HepG2 (cell line): Measurements from ENCODE around the gene DHFR. TPM values are rescaled to one million over a fixed set of nuclear protein-coding genes. Genes with fewer than 3 reads are reported as not detected.

Source experiments
- CBX2 ChIP-seq, 2 experiments: fragments of 200-600 bp in 1 of 2; sonication (generic); formaldehyde crosslinking in 1 of 2; IDR thresholded peaks; 2 replicates each; pipeline versions ENCODE4 v1.7.0 to v1.8.1; 2018 to 2022; ENCODE audit warnings: low read depth in 2 of 2, low read length in 1 of 2, mild to moderate bottlenecking in 1 of 2, missing genetic modification reagents in 1 of 2
- DMAP1 ChIP-seq: IDR thresholded peaks from 2 replicates; pipeline ENCODE4 v1.6.1; 2016
- FOXK1 ChIP-seq: sonication (generic); formaldehyde crosslinking; IDR thresholded peaks from 2 replicates; pipeline ENCODE4 v1.4.0; 2020; ENCODE audit warnings: low read depth, missing genetic modification reagents, borderline replicate concordance
- HOXA9 ChIP-seq: sonication (generic); formaldehyde crosslinking; IDR thresholded peaks from 2 replicates; pipeline ENCODE4 v1.8.1; 2022; ENCODE audit warnings: missing genetic modification reagents, mild to moderate bottlenecking, moderate library complexity, borderline replicate concordance
- NAIF1 ChIP-seq: sonication (generic); formaldehyde crosslinking; IDR thresholded peaks from 2 replicates; pipeline ENCODE4 v1.5.0; 2020; ENCODE audit warnings: mild to moderate bottlenecking, missing genetic modification reagents, borderline replicate concordance
- NFIC ChIP-seq: IDR thresholded peaks from 2 replicates; pipeline ENCODE4 v1.6.1; 2012; ENCODE audit warnings: mild to moderate bottlenecking, low read length, inconsistent platforms
- RCOR2 ChIP-seq: IDR thresholded peaks from 2 replicates; pipeline ENCODE4 v1.6.1; 2016; ENCODE audit warnings: missing biosample characterization, missing genetic modification reagents
- SRSF1 ChIP-seq: fragments of 200-400 bp; formaldehyde crosslinking; optimal IDR thresholded peaks from 2 replicates; pipeline ENCODE3; 2017; ENCODE audit warnings: mild to moderate bottlenecking, low read depth, low read length, moderate library complexity
- TFAP4 ChIP-seq: sonication (generic); IDR thresholded peaks from 2 replicates; pipeline ENCODE4 v1.6.1; 2016; ENCODE audit warnings: low read depth, borderline replicate concordance
- THAP8 ChIP-seq: sonication (generic); formaldehyde crosslinking; IDR thresholded peaks from 2 replicates; pipeline ENCODE4 v1.5.1; 2020; ENCODE audit warnings: missing genetic modification reagents, mild to moderate bottlenecking, borderline replicate concordance
- THYN1 ChIP-seq: sonication (generic); formaldehyde crosslinking; IDR thresholded peaks from 2 replicates; pipeline ENCODE4 v1.8.1; 2023; ENCODE audit warnings: low read depth, mild to moderate bottlenecking, moderate library complexity, missing genetic modification reagents, borderline replicate concordance
- XRCC5 ChIP-seq: fragments of 200-400 bp; formaldehyde crosslinking; optimal IDR thresholded peaks from 2 replicates; pipeline ENCODE3; 2017; ENCODE audit warnings: mild to moderate bottlenecking, low read length
- ZNF234 ChIP-seq: sonication (generic); formaldehyde crosslinking; conservative IDR thresholded peaks from 2 replicates; pipeline ENCODE4 v1.5.1; 2020; ENCODE audit warnings: mild to moderate bottlenecking, missing genetic modification reagents
- ZNF331 ChIP-seq: sonication (generic); formaldehyde crosslinking; IDR thresholded peaks from 2 replicates; pipeline ENCODE4 v1.4.0; 2020; ENCODE audit warnings: missing genetic modification reagents
- ZNF546 ChIP-seq: sonication (generic); formaldehyde crosslinking; conservative IDR thresholded peaks from 2 replicates; pipeline ENCODE4 v1.8.1; 2023; ENCODE audit warnings: mild to moderate bottlenecking, missing genetic modification reagents
- ZNF562 ChIP-seq: sonication (generic); formaldehyde crosslinking; IDR thresholded peaks from 2 replicates; pipeline ENCODE4 v1.8.0; 2022; ENCODE audit warnings: missing genetic modification reagents, borderline replicate concordance
- ZNF580 ChIP-seq: IDR thresholded peaks from 2 replicates; pipeline ENCODE4 v1.6.1; 2016; ENCODE audit warnings: low read depth, borderline replicate concordance
- ZNF639 ChIP-seq: conservative IDR thresholded peaks from 2 replicates; pipeline ENCODE4 v1.6.1; 2018; ENCODE audit warnings: missing genetic modification reagents
- ZNF713 ChIP-seq: sonication (generic); formaldehyde crosslinking; IDR thresholded peaks from 2 replicates; pipeline ENCODE4 v1.4.0; 2020; ENCODE audit warnings: mild to moderate bottlenecking, missing genetic modification reagents
- polyA plus RNA-seq, 8 experiments: library from polyadenylated mRNA; depleted of rRNA in 3 of 8; stranded (reverse) in 7 of 8; unstranded in 1 of 8; fragments of >200 nt; fragmentation: Illumina TruSeq in 4 of 8; extraction: Trizol in 4 of 8; gene quantifications; 2 replicates each; pipeline versions ENCODE4 v1.2.1 to v1.2.3, GENCODE V29; 2011 to 2016; ENCODE audit warnings: low read depth in 4 of 8, missing spikeins in 1 of 8, mixed read lengths in 1 of 8; ENCODE audit not compliant: insufficient read depth in 1 of 8
- total RNA-seq, 5 experiments: library from RNA; depleted of rRNA; stranded (reverse); fragments of >200 nt; fragmentation: Illumina TruSeq; extraction: Trizol; gene quantifications; 2 replicates each; pipeline ENCODE4 v1.2.3, GENCODE V29; 2016; ENCODE audit warnings: low read depth in 1 of 5
- TF ChIP-seq, protein P1 (sequence below): sonication (generic); formaldehyde crosslinking; IDR thresholded peaks from 2 replicates; pipeline ENCODE4 v1.4.0; 2020; ENCODE audit warnings: missing genetic modification reagents, borderline replicate concordance
- TF ChIP-seq, protein P2 (sequence below): sonication (generic); formaldehyde crosslinking; conservative IDR thresholded peaks from 2 replicates; pipeline ENCODE4 v1.8.1; 2023; ENCODE audit warnings: missing genetic modification reagents

The DHFR gene
- total and polyA plus RNA-seq, 2 of the 13 experiments (the other 11 are each of a cell fraction or from before 2014, with no cell fraction given) = 22.8 to 59.0 TPM

- TF ChIP-seq, protein P1, sequence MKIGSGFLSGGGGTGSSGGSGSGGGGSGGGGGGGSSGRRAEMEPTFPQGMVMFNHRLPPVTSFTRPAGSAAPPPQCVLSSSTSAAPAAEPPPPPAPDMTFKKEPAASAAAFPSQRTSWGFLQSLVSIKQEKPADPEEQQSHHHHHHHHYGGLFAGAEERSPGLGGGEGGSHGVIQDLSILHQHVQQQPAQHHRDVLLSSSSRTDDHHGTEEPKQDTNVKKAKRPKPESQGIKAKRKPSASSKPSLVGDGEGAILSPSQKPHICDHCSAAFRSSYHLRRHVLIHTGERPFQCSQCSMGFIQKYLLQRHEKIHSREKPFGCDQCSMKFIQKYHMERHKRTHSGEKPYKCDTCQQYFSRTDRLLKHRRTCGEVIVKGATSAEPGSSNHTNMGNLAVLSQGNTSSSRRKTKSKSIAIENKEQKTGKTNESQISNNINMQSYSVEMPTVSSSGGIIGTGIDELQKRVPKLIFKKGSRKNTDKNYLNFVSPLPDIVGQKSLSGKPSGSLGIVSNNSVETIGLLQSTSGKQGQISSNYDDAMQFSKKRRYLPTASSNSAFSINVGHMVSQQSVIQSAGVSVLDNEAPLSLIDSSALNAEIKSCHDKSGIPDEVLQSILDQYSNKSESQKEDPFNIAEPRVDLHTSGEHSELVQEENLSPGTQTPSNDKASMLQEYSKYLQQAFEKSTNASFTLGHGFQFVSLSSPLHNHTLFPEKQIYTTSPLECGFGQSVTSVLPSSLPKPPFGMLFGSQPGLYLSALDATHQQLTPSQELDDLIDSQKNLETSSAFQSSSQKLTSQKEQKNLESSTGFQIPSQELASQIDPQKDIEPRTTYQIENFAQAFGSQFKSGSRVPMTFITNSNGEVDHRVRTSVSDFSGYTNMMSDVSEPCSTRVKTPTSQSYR (CRISPR knock-in tag) = no peak
- TF ChIP-seq, protein P2, sequence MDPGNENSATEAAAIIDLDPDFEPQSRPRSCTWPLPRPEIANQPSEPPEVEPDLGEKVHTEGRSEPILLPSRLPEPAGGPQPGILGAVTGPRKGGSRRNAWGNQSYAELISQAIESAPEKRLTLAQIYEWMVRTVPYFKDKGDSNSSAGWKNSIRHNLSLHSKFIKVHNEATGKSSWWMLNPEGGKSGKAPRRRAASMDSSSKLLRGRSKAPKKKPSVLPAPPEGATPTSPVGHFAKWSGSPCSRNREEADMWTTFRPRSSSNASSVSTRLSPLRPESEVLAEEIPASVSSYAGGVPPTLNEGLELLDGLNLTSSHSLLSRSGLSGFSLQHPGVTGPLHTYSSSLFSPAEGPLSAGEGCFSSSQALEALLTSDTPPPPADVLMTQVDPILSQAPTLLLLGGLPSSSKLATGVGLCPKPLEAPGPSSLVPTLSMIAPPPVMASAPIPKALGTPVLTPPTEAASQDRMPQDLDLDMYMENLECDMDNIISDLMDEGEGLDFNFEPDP (CRISPR knock-in tag) = no peak
- TF ChIP-seq ZNF639 (CRISPR knock-in tag) = no peak
- no peak for TF ChIP-seq ZNF580 (CRISPR knock-in tag)
- TF ChIP-seq THAP8 (CRISPR knock-in tag) = no peak
- TF ChIP-seq NFIC = no peak
- no peak for TF ChIP-seq ZNF562 (CRISPR knock-in tag)
- no peak for TF ChIP-seq THYN1 (CRISPR knock-in tag)
- peak; percentile 32; the same call in 1 of the 2 replicates for TF ChIP-seq ZNF331
- TF ChIP-seq XRCC5 = no peak
- no peak for TF ChIP-seq HOXA9 (CRISPR knock-in tag)
- no peak for TF ChIP-seq CBX2 (IDR thresholded peaks at IDR 0.05; ENCODE audit: low read depth, low read length)
- TF ChIP-seq CBX2 (CRISPR knock-in tag; IDR thresholded peaks at IDR 0.05; ENCODE audit: low read depth) = no peak
- peak; percentile 31; the same call in 1 of the 2 replicates for TF ChIP-seq NAIF1 (CRISPR knock-in tag)
- TF ChIP-seq TFAP4 = no peak
- peak; percentile 44; the same call in 1 of the 2 replicates for TF ChIP-seq DMAP1 (CRISPR knock-in tag)
- peak; percentile 59; the same call in 1 of the 2 replicates for TF ChIP-seq RCOR2 (CRISPR knock-in tag)
- no peak for TF ChIP-seq FOXK1 (CRISPR knock-in tag)
- no peak for TF ChIP-seq ZNF713 (CRISPR knock-in tag)
- TF ChIP-seq SRSF1 = no peak
- no peak for TF ChIP-seq ZNF234 (CRISPR knock-in tag)
- no peak for TF ChIP-seq ZNF546 (CRISPR knock-in tag)
Observed at GRCh38 chr5:80631278-80632259, 23.2 kb downstream of the DHFR start (continued).
